Smooth muscle cell (in vitro differentiated cells): ENCODE results near the gene INTS1. TPM values are rescaled to one million over a fixed set of nuclear protein-coding genes. Genes with fewer than 3 reads are reported as not detected.

Experiments used
- DNase-seq: peaks from one replicate; lab custom pipeline; 2025; ENCODE audit not compliant: unreplicated experiment; lab: John Stamatoyannopoulos, UW
- H2AFZ ChIP-seq: fragments of 200-600 bp; sonication (generic); 2 replicates; pipeline ENCODE4 v1.6.0; 2016; ENCODE audit warnings: antibody characterized with exemption, low read depth, mild to moderate bottlenecking
- H3F3A ChIP-seq: fragments of 200-600 bp; sonication (generic); 2 replicates; pipeline ENCODE4 v1.6.0; 2017; ENCODE audit warnings: antibody characterized with exemption, low read depth
- H3K27ac ChIP-seq: fragments of 200-600 bp; sonication (generic); 2 replicates; pipeline ENCODE4 v1.5.1; 2016; ENCODE audit warnings: low read depth, mild to moderate bottlenecking
- H3K27me3 ChIP-seq: fragments of 200-600 bp; sonication (generic); 2 replicates; pipeline ENCODE4 v1.6.1; 2016; ENCODE audit warnings: low read depth, mild to moderate bottlenecking
- H3K36me3 ChIP-seq: fragments of 200-600 bp; sonication (generic); 2 replicates; pipeline ENCODE4 v1.5.1; 2016; ENCODE audit warnings: low read depth
- H3K4me1 ChIP-seq: fragments of 200-600 bp; sonication (generic); 2 replicates; pipeline ENCODE4 v1.5.1; 2016; ENCODE audit warnings: low read depth
- H3K4me2 ChIP-seq: fragments of 200-600 bp; sonication (generic); 2 replicates; pipeline ENCODE4 v1.6.0; 2016; ENCODE audit warnings: mild to moderate bottlenecking
- H3K4me3 ChIP-seq: fragments of 200-600 bp; sonication (generic); 2 replicates; pipeline ENCODE4 v1.5.1; 2016; ENCODE audit warnings: mild to moderate bottlenecking
- H3K79me2 ChIP-seq: fragments of 200-600 bp; sonication (generic); 2 replicates; pipeline ENCODE4 v1.6.0; 2016; ENCODE audit warnings: low read depth, mild to moderate bottlenecking
- H3K9ac ChIP-seq: fragments of 200-600 bp; sonication (generic); 2 replicates; pipeline ENCODE4 v1.6.0; 2016; ENCODE audit warnings: low read depth
- H3K9me3 ChIP-seq: fragments of 200-600 bp; sonication (generic); replicated peaks from 2 replicates; pipeline ENCODE4 v1.5.1; 2016; ENCODE audit warnings: low read depth
- H4K20me1 ChIP-seq: fragments of 200-600 bp; sonication (generic); 2 replicates; pipeline ENCODE4 v1.6.0; 2016; ENCODE audit warnings: low read depth
- CTCF ChIP-seq: fragments of 200-600 bp; sonication (generic); IDR thresholded peaks from 2 replicates; pipeline ENCODE4 v1.5.1; 2017; ENCODE audit warnings: borderline replicate concordance, mild to moderate bottlenecking, antibody characterized with exemption; ENCODE audit not compliant: insufficient read depth, poor library complexity, severe bottlenecking
- WGBS: methylation state at CpG from one replicate; pipeline ENCODE4 v1.1.7; 2016; ENCODE audit warnings: low lambda C conversion rate; 5-methylcytosine and 5-hydroxymethylcytosine counted together
- polyA plus RNA-seq: library from polyadenylated mRNA; unstranded; fragments of >200 nt; fragmentation: Nextera tagmentation; extraction: Ambion mirVana; gene quantifications from 2 replicates; pipeline ENCODE4 v1.2.1, GENCODE V29; 2016
- total RNA-seq: library from RNA; depleted of rRNA; stranded (reverse); fragments of >200 nt; gene quantifications from 2 replicates; pipeline ENCODE4 v1.2.3, GENCODE V29; 2014

Gene INTS1
- total and polyA plus RNA-seq, 2 experiments from 2014 or later = 18.2 to 51.2 TPM

- no peak for TF ChIP-seq CTCF
- Histone ChIP-seq H3K4me1 (no peaks in the 10 kb centered on the region), H3K27ac (peak overlapping the region; percentile 97), H2AFZ (no peak overlapping the region), H3K36me3 (no peaks in the 10 kb centered on the region), H3K27me3 (no peaks in the 10 kb centered on the region), H3F3A (peaks cover 13% of the 10 kb centered on the region), H3K4me2 (peak overlapping the region; percentile 85), H3K9me3 (no peaks in the 10 kb centered on the region), H3K79me2 (peaks cover 18% of the 10 kb centered on the region), H4K20me1 (peaks cover 27% of the 10 kb centered on the region), H3K4me3 (peak overlapping the region; percentile 49), H3K9ac (no peak overlapping the region)
- DNase-seq = no peak
- 3% methylated on average over 18 of the region's 45 CpGs for WGBS
Observed at GRCh38 chr7:1530946-1531262, 26.7 kb upstream of the INTS1 start.

DNA sequence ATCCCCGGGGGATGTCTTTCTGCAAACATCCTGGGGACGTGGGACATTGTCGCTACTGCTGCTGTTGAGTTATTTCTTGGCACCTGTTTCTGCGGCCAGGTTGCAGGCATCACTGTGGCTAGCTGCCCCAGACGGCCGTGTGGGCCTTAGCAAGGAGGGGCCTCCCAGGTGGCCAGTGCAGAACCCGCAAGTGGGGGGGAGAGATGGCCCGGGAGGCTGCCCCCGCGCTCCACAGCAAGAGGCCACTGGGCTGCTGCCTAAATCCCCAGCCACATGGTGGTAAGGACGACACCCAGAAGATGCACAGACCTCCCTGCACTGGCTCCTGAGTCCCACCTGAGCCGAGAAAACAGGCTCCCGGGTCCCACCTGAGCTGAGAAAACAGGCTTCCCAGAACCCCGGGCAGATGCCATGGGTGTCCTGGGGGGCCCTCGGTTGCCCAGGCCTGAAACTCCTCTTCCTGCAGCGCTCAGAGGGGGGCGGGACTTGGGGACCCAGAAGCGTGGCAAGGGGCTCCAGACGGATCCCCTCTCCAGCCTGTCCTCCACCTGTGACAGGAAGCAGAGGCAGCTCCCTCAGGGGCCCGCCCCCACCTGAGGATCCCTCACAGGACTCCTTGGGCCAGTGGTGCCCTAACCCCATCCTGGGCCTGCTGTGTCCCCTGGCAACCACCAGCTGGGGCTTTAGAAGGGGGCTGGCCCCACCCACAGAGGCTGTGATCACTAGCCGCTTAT is 25.4 kb upstream of the INTS1 start:
- WGBS = 89% methylated on average over 21 of the region's 21 CpGs
- Histone ChIP-seq H3K79me2 (peaks cover 5% of the 10 kb centered on the region), H3K27ac (no peak overlapping the region), H3K9ac (no peak overlapping the region), H3K4me2 (no peak overlapping the region), H3K4me3 (no peak overlapping the region), H4K20me1 (peaks cover 27% of the 10 kb centered on the region), H3K36me3 (no peaks in the 10 kb centered on the region), H3K9me3 (no peaks in the 10 kb centered on the region), H2AFZ (no peak overlapping the region), H3K4me1 (no peaks in the 10 kb centered on the region), H3K27me3 (no peaks in the 10 kb centered on the region), H3F3A (peaks cover 13% of the 10 kb centered on the region)
- no peak for TF ChIP-seq CTCF
- no peak for DNase-seq

DNA sequence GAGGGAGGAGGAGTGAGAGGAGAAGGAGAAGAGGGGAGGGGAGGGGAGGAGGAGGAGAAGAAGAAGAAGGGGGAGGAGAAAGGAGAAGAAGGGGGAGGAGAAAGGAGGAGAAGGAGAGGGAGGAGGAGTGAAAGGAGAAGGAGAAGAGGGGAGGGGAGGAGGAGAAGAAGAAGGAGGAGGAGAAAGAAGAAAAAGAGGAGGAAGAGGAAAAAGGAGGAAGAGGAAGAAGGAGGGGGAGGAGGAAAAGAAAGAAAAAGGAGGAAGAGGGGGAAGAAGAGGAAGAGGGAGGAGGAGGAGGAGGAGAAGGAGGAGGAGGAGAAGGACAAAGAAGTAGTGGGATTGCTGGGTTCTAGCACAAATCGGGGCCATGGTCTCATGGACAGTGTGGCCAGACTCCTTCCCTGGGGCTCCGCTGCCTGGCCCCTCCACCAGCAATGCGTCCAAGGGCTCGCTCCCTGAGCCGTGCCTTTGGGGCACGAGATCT is 22.1 kb upstream of the INTS1 start:
- H4K20me1 ChIP-seq = peaks cover 2% of the 10 kb centered on the region
- no peak for DNase-seq
- no peaks in the 10 kb centered on the region for H3K4me1 ChIP-seq
- whole genome bisulfite sequencing = 58% methylated on average over 6 of the region's 6 CpGs
- H3K36me3 ChIP-seq = no peaks in the 10 kb centered on the region
- TF ChIP-seq CTCF = no peak
- H3K27me3 ChIP-seq = no peaks in the 10 kb centered on the region
- no peak overlapping the region for H3K4me2 ChIP-seq
- no peak overlapping the region for H3K9ac ChIP-seq
- H3K27ac ChIP-seq = no peak overlapping the region
- H3K4me3 ChIP-seq = no peak overlapping the region
- H3K79me2 ChIP-seq = no peaks in the 10 kb centered on the region
- H3F3A ChIP-seq = no peaks in the 10 kb centered on the region
- no peaks in the 10 kb centered on the region for H3K9me3 ChIP-seq
- H2AFZ ChIP-seq = peak overlapping the region; percentile 16

DNA sequence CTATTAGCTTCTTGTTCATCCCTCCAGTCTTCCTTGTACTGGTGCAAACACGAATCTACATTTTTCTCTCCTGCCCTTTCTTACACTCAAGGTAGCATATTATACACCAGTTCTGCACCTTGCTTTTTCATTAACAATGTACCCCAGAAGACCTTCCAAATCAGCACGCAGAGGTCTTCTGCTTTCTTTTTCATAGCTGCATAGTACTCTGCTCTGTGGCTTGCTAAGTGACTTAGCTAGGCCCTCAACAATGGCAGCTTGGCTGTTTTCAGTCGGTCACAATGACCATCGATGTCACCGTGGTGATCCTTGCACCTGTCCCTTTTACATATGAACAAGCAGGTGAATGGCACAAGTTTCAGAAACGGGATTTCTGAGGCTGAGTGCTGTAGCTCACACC is 21.2 kb upstream of the INTS1 start:
- Histone ChIP-seq H3K27me3 (no peaks in the 10 kb centered on the region), H3K4me3 (no peak overlapping the region), H3K4me1 (no peaks in the 10 kb centered on the region), H3K4me2 (no peak overlapping the region), H3K36me3 (no peaks in the 10 kb centered on the region), H3K9ac (no peak overlapping the region), H3F3A (no peaks in the 10 kb centered on the region), H3K9me3 (no peaks in the 10 kb centered on the region), H4K20me1 (no peaks in the 10 kb centered on the region), H3K27ac (no peak overlapping the region), H2AFZ (no peak overlapping the region), H3K79me2 (no peaks in the 10 kb centered on the region)
- 95% methylated on average over 6 of the region's 6 CpGs for WGBS
- no peak for DNase-seq
- TF ChIP-seq CTCF = no peak
